Nucleus accumbens (tissue), 56 donors: ENCODE measurements around the gene SH2D1A.
"Not testable (repeated sequence)": the region's sequence is repeated elsewhere in the genome, so short reads cannot be mapped to it uniquely, and the experiment has no call there.

Source experiments
- DNase-seq, 56 donors: peaks; one replicate each; lab custom pipeline; 2025; lab: John Stamatoyannopoulos, UW

SH2D1A gene

GRCh38 chrX:124346117-124346876, at the start of gene SH2D1A:
Gene SH2D1A (plus strand): TSS chrX:124346563. CDS start chrX:124346643, 80 bp downstream.
- no peak for DNase-seq

GRCh38 chrX:124299323-124299722, 47.0 kb upstream of the SH2D1A start:
- not testable (repeated sequence) for DNase-seq

GRCh38 chrX:124300405-124300804, 46.0 kb upstream of the SH2D1A start:
- no peak for DNase-seq

GRCh38 chrX:124307253-124307907, 39.0 kb upstream of the SH2D1A start:
- DNase-seq: no peak

- DNase-seq: no peak
Measured at GRCh38 chrX:124325732-124326131, 20.6 kb upstream of the SH2D1A start.

DNA sequence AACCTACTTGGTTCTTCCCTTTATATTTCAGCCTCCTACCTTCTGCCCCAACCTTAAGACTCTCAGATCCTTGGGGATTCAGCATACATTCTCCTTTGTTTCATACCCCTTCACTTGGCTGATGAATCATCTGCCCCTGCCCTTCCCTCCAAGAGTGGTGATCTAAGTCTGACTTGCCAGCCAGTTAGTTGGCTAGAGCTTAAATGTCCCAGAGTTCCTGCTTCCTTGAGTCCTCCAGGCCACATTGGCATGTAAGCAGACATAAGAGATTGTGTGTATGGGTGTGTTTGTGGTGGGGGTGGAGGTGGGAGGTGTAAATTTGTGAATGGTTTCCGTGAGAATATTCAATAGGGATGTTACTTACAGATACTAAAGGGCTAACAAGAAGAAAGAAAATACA, 17.6 kb upstream of the SH2D1A start:
- DNase-seq: no peak

GRCh38 chrX:124332481-124333424, 13.6 kb upstream of the SH2D1A start, which contains the start of gene TEX13D:
Gene TEX13D (plus strand): TSS chrX:124332660. CDS start chrX:124332918, 258 bp downstream.
- DNase-seq: no peak

DNA sequence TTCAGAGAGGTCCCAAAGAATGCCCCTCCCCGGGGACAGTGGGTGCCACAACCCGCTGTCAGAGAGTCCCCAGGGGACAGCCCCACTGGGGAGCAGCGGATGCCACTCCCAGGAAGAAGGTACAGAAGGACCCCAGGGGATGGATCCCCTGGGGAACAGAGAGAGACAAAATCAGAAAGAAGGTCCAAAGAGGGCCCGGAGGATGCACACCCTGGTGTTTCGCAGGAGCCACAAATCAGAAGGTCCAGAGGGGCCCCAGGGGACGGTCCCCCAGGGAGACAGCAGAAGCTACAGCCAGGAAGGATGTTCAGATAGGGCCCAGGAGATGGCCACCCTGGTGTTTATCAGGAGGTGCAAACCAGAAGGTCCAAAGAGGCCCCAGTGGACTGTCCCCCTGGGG, 12.5 kb upstream of the SH2D1A start:
- DNase-seq: no peak

GRCh38 chrX:124334555-124334954, 11.8 kb upstream of the SH2D1A start:
- DNase-seq: not testable (repeated sequence)

DNA sequence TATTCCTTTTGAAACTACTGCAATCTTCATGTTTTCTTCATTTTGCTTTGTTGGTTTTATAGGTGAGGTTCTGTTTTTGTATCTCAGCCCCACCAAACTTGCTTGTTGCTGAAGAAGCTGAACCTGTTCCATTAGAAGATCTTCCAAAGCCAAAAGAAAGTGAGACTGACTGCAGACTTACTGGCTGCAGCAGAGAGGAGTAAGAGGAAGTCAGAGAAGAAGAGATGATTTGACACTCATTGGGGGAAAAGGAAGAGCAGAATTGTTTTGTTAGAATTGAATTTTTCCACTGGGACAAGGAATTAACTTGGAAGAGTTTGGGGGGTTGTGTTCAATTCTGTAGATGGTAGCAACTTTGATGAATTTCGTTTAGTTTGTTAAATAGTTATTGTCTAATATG, 10.8 kb upstream of the SH2D1A start:
- DNase-seq: no peak

- DNase-seq: no peak
Measured at GRCh38 chrX:124337916-124338315, 8.4 kb upstream of the SH2D1A start.

- DNase-seq: no peak
Measured at GRCh38 chrX:124338733-124339514, 7.4 kb upstream of the SH2D1A start.

- no peak for DNase-seq
Measured at GRCh38 chrX:124341396-124342132, 4.8 kb upstream of the SH2D1A start.

DNA sequence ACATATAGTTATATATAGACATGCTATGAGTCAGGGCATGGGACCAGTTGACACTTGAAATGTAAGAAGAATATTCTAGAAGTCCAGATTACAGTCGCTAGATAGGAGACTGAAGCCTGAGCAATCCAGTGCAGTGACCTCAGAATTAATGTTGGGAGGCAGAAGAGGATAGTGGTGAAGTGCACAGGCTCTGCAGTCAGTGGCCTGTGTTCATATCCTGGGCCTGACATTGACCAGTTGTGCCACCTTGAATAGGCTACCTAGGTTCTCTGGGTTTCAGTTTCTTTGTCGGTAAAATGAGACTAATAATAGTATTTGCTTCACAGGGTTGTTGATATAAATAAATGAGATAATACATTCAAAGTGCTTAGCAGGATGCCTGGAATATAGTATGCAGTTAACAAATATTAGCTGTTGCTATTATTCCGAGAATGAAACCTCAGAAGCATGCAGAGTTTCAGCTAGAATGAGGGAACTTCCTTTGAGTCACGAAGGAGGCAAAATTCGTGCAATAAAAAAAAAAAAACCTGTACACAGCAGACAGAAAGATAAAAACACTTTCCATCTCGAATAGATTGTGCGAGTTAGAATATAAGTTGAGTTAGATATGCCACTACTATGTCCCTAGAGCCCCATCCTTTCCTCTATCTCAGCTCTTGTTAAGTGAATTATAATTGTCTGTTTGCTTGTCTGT, 4.0 kb upstream of the SH2D1A start:
- DNase-seq: no peak

- DNase-seq: no peak
Measured at GRCh38 chrX:124343016-124343415, 3.3 kb upstream of the SH2D1A start.

DNA sequence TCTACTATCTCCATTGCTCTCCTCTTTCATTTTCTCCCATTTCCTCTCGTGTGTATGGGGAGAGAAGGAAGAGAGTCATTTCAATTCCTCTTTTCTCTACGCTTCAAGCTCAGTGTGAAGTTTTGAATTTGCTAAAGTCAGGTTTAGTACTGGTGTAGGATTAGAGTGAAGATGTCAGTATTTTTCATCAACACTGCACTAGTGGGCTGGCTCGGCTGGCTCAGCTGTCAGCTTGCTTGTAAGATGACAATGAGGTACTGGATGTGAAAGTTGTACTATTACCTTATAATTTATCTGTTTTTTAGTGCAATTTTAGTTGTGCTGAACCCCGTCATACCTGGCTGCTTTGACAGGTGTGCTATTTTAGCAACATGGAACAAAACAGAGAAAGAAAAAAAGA, 2.1 kb upstream of the SH2D1A start:
- DNase-seq: peak in 20 of 56 donors; percentile 1 to 60 (median 27)

DNA sequence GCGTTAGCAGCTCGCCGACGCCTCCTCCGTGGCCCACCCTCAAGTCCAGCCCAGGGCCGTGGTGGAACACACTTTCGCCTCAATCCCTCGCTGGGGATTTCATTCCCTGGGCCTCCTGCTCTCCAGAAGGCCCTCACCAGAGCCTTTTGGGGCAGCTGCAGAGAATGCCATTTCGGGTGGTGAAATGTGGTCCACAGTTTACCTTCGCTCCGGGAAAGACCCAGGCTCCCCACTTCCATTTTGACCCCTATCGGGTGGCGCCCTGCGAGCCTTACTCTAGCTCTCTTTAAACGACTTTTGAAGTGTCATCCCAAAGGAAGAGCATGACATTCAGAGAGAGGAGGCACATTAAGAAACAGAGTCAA, 496 bp downstream of the SH2D1A start:
- no peak for DNase-seq

DNA sequence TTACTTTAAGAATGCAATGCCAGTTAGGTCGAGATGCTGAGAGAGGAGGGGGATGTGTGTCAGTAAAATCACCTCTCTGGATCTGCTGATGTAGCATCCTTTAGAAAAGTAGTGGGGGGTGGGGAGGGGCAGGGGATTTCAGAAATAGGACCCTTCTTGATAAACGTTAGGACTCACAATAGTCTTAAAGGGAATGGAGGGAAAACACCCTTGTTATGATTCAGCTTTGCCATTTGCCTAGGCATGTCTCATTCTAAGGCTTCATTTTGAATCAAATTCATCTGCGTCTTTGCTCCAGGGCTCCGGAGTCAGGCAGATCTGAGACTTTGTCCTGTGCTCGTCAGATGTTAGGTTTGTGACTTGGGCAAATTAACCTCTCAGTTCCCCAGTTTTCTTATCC, 879 bp downstream of the SH2D1A start:
- no peak for DNase-seq

GRCh38 chrX:124348182-124348581, 1.8 kb downstream of the SH2D1A start:
- DNase-seq: no peak
